HL-60 (cell line): ENCODE data around the gene BRPF3.

Source experiments
- DNase-seq, 2 experiments: peaks; one replicate each; pipeline ENCODE4 v3.0.0-alpha.2; 2010 to 2020; ENCODE audit warnings: low read depth in 1 of 2, low spot score in 1 of 2
- H3K27ac ChIP-seq: fragments of 250-450 bp; sonication (Bioruptor Pico); replicated peaks from 2 replicates; pipeline ENCODE4 v1.5.1; 2020; ENCODE audit warnings: mild to moderate bottlenecking, moderate library complexity
- H3K27me3 ChIP-seq: fragments of 250-450 bp; sonication (Bioruptor Pico); 2 replicates; pipeline ENCODE4 v1.5.1; 2021; ENCODE audit warnings: mild to moderate bottlenecking, moderate library complexity; ENCODE audit not compliant: insufficient read depth, poor library complexity, severe bottlenecking
- H3K4me3 ChIP-seq: replicated peaks from 2 replicates; pipeline ENCODE4 v1.5.1; 2011; ENCODE audit warnings: mild to moderate bottlenecking, control low read depth, low read length; ENCODE audit not compliant: insufficient read depth
- GABPA ChIP-seq: IDR thresholded peaks from 2 replicates; pipeline ENCODE4 v1.6.1; 2012; ENCODE audit warnings: low read depth
- POLR2AphosphoS5 ChIP-seq: IDR thresholded peaks from 2 replicates; pipeline ENCODE4 v1.6.1; 2012; ENCODE audit warnings: low read depth
- SPI1 ChIP-seq: IDR thresholded peaks from 2 replicates; pipeline ENCODE4 v1.6.1; 2012; ENCODE audit warnings: low read depth, mild to moderate bottlenecking, borderline replicate concordance
- TF ChIP-seq, protein P1 (sequence below): IDR thresholded peaks from 2 replicates; pipeline ENCODE4 v1.6.1; 2012; ENCODE audit warnings: low read depth; ENCODE audit not compliant: insufficient replicate concordance
- TF ChIP-seq, protein P2 (sequence below): IDR thresholded peaks from one replicate; pipeline ENCODE4 v1.5.1; 2011; ENCODE audit warnings: low read length, control low read depth, inconsistent platforms; ENCODE audit not compliant: insufficient read depth

The BRPF3 gene

DNA sequence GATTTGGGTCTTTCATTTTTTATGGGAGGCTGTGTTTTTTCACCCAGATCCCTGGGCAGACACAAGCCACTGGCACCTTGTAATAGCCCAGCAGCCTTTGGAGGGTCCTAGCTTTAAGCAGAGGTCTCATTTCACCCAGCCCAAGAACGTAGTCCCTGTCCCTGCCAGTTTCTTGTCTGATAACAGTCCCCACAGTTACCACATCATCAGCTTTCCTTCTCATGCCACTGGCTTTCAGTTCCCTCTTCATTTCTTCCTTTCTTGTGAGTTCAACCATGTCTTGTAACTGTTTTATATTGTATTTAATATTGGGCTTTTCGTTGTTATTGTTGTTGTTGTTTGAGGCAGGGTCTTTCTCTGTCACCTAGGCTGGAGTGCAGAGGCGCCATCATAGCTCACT, 83.9 kb downstream of the BRPF3 start:
- TF ChIP-seq SPI1 = no peak
- TF ChIP-seq, protein P1, sequence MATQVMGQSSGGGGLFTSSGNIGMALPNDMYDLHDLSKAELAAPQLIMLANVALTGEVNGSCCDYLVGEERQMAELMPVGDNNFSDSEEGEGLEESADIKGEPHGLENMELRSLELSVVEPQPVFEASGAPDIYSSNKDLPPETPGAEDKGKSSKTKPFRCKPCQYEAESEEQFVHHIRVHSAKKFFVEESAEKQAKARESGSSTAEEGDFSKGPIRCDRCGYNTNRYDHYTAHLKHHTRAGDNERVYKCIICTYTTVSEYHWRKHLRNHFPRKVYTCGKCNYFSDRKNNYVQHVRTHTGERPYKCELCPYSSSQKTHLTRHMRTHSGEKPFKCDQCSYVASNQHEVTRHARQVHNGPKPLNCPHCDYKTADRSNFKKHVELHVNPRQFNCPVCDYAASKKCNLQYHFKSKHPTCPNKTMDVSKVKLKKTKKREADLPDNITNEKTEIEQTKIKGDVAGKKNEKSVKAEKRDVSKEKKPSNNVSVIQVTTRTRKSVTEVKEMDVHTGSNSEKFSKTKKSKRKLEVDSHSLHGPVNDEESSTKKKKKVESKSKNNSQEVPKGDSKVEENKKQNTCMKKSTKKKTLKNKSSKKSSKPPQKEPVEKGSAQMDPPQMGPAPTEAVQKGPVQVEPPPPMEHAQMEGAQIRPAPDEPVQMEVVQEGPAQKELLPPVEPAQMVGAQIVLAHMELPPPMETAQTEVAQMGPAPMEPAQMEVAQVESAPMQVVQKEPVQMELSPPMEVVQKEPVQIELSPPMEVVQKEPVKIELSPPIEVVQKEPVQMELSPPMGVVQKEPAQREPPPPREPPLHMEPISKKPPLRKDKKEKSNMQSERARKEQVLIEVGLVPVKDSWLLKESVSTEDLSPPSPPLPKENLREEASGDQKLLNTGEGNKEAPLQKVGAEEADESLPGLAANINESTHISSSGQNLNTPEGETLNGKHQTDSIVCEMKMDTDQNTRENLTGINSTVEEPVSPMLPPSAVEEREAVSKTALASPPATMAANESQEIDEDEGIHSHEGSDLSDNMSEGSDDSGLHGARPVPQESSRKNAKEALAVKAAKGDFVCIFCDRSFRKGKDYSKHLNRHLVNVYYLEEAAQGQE = no peak
- TF ChIP-seq GABPA = no peak
- TF ChIP-seq POLR2AphosphoS5 = no peak
- TF ChIP-seq, protein P2, sequence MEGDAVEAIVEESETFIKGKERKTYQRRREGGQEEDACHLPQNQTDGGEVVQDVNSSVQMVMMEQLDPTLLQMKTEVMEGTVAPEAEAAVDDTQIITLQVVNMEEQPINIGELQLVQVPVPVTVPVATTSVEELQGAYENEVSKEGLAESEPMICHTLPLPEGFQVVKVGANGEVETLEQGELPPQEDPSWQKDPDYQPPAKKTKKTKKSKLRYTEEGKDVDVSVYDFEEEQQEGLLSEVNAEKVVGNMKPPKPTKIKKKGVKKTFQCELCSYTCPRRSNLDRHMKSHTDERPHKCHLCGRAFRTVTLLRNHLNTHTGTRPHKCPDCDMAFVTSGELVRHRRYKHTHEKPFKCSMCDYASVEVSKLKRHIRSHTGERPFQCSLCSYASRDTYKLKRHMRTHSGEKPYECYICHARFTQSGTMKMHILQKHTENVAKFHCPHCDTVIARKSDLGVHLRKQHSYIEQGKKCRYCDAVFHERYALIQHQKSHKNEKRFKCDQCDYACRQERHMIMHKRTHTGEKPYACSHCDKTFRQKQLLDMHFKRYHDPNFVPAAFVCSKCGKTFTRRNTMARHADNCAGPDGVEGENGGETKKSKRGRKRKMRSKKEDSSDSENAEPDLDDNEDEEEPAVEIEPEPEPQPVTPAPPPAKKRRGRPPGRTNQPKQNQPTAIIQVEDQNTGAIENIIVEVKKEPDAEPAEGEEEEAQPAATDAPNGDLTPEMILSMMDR = no peak
- no peak overlapping the region for H3K27ac ChIP-seq
- H3K4me3 ChIP-seq = no peak overlapping the region
- no peak for DNase-seq
- no peaks in the 10 kb centered on the region for H3K27me3 ChIP-seq

DNA sequence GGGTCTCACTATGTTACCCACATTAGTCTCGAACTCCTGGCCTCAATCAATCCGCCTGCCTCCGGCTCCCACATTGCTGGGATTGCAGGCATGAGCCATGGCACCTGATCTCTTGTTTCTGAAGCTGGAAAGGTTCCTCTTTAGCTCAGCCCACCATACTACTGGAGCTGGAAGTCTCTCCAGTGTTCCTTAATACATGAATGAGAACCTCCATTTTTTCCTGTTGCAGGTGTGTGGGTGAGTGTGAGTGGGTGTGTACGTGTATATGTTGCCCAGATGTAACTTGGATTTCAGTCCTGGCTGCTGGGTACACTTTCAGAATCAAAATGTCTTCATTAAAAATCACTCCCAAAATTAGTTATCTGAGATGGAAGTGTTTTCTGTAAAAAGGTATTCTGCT, 84.4 kb downstream of the BRPF3 start:
- Histone ChIP-seq H3K27me3 (no peaks in the 10 kb centered on the region), H3K27ac (no peak overlapping the region), H3K4me3 (no peak overlapping the region)
- no peak for DNase-seq
- TF ChIP-seq, protein P1 = no peak
- TF ChIP-seq GABPA (no peak), POLR2AphosphoS5 (no peak), SPI1 (no peak)
- TF ChIP-seq, protein P2 = no peak
